Measurements from ENCODE around the gene GRPEL2. TPM values are rescaled to one million over a fixed set of nuclear protein-coding genes. Genes with fewer than 3 reads are reported as not detected.

Gene GRPEL2
- total RNA-seq, 3 donors from 2014 or later: 9.9 to 15.2 (median 11.1) TPM

DNA sequence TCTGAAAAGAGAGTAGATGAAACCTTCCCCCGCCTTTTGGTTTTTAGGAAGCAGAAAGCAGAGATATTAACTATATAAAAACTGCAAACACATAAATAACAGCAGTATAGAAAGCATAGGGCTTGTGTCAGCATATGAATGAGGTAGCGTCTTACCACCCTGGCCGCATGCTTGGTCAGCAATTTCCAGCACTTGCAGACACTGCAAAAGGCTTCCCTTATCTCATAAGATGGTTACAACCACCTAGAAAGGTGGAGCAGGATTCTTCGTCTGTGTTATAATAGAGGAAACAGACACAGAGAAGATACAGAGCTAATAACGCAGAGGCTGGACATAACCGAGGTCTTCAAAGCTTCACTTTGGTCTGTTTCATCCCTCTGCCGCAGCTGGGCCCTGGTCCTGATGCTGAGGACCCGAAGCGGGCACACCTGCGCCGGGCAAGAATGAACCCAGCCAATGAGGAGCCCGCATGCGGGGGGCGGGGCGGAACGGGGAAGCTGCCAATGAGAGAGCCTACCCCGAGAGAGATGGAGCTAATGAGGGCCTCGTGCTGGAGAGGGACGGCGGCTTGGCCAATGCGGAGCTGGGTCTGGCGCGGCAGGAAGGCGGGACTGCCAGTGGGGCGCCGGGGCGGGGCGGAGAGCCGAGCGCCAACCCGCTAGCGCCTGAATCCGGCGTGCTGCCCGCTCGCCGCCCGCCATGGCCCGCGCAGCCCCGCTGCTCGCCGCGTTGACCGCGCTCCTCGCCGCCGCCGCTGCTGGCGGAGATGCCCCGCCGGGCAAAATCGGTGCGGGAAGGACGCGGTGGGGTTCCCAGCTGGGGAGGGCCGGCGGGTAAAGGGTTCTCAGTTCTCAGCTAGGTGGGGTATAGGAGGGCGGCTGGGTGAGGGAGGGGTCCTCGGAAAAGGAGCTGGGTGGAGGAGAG is 12.3 kb downstream of the GRPEL2 start, which contains the start of gene PCYOX1L:
Gene PCYOX1L (plus strand): TSS at position 677 of the 924 bp plus-strand sequence. CDS start 23 bp downstream, at position 700.
- Histone ChIP-seq H3K36me3 (ENCODE audit: low read depth) (no peaks in the 10 kb centered on the region), H3K4me3 (peak within 1 kb of the TSS; percentile 37), H3K9me3 (no peaks in the 10 kb centered on the region), H3K4me1 (ENCODE audit: low read depth) (peaks cover 11% of the 10 kb centered on the region)
- peak; percentile 95 to 98 (median 96) for DNase-seq
- ATAC-seq: peak; percentile 99
- intact Hi-C loops (cut with DNase I, micrococcal nuclease): no loop called here
- TF ChIP-seq, protein P1, sequence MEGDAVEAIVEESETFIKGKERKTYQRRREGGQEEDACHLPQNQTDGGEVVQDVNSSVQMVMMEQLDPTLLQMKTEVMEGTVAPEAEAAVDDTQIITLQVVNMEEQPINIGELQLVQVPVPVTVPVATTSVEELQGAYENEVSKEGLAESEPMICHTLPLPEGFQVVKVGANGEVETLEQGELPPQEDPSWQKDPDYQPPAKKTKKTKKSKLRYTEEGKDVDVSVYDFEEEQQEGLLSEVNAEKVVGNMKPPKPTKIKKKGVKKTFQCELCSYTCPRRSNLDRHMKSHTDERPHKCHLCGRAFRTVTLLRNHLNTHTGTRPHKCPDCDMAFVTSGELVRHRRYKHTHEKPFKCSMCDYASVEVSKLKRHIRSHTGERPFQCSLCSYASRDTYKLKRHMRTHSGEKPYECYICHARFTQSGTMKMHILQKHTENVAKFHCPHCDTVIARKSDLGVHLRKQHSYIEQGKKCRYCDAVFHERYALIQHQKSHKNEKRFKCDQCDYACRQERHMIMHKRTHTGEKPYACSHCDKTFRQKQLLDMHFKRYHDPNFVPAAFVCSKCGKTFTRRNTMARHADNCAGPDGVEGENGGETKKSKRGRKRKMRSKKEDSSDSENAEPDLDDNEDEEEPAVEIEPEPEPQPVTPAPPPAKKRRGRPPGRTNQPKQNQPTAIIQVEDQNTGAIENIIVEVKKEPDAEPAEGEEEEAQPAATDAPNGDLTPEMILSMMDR (IDR thresholded peaks at IDR 0.05): no peak

DNA sequence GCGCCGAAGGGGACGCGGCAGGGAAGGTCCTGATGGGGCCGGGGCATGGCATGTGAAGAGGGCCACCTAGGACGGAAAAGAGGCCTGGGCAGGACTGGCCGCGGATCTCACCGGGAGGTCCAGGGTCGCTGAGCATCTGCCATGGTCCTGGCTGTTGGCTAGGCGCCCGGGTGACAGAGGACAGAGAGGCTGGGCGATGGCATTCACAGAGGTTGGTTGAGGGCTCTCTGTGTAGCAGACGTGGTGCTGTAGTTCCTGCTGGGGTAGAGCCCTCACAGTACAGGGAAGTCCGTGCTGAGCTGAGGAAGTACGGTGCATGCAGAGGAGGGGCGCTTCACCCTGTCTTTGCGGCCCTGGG is 13.0 kb downstream of the GRPEL2 start:
- ATAC-seq (peak; percentile 67), DNase-seq (peak; percentile 33 to 71 (median 58))
- no peaks in the 10 kb centered on the region for H3K36me3 ChIP-seq (ENCODE audit: low read depth)
- peaks cover 11% of the 10 kb centered on the region for H3K4me1 ChIP-seq (ENCODE audit: low read depth)
- intact Hi-C loops (cut with DNase I, micrococcal nuclease): no loop called here
- TF ChIP-seq, protein P1 (IDR thresholded peaks at IDR 0.05): no peak
- peak overlapping the region; percentile 37 for H3K4me3 ChIP-seq
- H3K9me3 ChIP-seq: no peaks in the 10 kb centered on the region

DNA sequence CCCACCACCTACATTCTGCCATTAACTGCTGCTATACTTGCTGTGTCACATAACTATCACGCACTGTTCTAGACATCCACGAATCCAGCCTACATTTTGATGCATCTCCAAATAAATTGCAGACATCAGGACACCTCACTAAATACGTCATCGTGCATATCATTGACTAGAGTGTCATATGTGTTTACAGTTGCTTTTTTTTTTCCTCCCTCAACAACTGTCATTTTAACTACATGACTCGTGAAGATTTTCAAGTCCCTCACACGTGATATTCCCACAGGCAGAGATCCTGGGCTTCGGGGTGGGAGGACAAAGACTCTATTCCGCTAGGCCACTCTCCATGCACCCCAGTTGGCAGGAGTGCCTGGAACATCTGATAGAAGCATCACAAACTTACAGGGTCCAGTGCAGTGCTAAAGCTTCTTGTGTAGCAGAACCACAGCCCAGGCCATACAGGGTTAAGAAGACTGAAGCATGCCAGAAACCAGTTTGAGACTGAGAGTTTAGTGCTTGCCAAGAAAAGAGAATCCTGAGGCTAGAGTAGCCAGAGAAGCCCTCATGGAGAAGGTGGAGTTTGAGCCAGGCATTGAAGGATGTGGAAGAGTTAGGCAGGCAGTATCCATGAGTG is 13.7 kb downstream of the GRPEL2 start:
- Histone ChIP-seq H3K4me3 (no peak overlapping the region), H3K36me3 (ENCODE audit: low read depth) (no peaks in the 10 kb centered on the region), H3K4me1 (ENCODE audit: low read depth) (peaks cover 11% of the 10 kb centered on the region), H3K9me3 (no peaks in the 10 kb centered on the region)
- TF ChIP-seq, protein P1 (IDR thresholded peaks at IDR 0.05): no peak
- DNase-seq: no peak
- no peak for ATAC-seq
- intact Hi-C loops (cut with DNase I, micrococcal nuclease): no loop called here

DNA sequence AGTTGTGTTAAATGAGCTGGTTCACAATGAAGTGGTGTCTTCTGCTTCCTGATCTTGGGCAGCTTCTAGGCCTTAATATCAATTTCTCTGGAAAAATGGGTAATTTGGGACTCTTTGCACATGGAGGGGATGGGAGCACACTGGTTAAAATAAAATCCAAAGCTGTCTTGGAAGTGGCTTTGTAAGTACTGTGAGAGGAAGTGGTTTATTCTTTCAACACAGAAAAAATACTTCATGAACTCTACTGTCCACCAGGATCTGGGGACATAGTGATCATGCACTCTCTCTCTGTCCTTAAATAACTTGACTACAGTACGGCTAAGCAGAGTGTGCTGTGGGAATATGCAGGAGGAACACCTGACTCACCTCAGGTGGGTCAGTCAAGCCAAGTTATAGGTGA is 15.0 kb downstream of the GRPEL2 start:
- no peaks in the 10 kb centered on the region for H3K9me3 ChIP-seq
- ATAC-seq (no peak), DNase-seq (no peak)
- intact Hi-C loops (cut with DNase I, micrococcal nuclease): loop anchor here in 1 of 2 donors (10.0 kb wide), 2 partner anchors 75 to 205 kb away; no protein-coding TSS in a partner anchor
- H3K4me1 ChIP-seq (ENCODE audit: low read depth): peaks cover 11% of the 10 kb centered on the region
- H3K36me3 ChIP-seq (ENCODE audit: low read depth): no peaks in the 10 kb centered on the region
- H3K4me3 ChIP-seq: no peak overlapping the region
- TF ChIP-seq, protein P1 (IDR thresholded peaks at IDR 0.05): no peak

DNA sequence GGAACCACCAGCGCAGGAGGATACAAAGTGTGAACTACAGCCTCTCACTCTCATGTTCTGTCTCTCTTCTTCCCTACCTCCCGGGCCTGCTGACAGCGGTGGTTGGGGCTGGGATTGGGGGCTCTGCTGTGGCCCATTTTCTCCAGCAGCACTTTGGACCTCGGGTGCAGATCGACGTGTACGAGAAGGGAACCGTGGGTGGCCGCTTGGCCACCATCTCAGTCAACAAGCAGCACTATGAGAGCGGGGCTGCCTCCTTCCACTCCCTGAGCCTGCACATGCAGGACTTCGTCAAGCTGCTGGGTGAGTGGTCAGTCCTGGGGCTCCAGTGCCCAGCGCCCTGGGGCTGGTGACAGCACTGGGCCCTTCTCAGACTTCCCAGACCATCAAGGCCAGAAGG is 17.2 kb downstream of the GRPEL2 start:
- ATAC-seq: no peak
- intact Hi-C loops (cut with DNase I, micrococcal nuclease): loop anchor here in 1 of 2 donors (10.0 kb wide), 2 partner anchors 72 to 202 kb away; no protein-coding TSS in a partner anchor
- Histone ChIP-seq H3K4me1 (ENCODE audit: low read depth) (peaks cover 11% of the 10 kb centered on the region), H3K9me3 (no peaks in the 10 kb centered on the region), H3K4me3 (no peak overlapping the region), H3K36me3 (ENCODE audit: low read depth) (no peaks in the 10 kb centered on the region)
- TF ChIP-seq, protein P1 (IDR thresholded peaks at IDR 0.05): no peak
- DNase-seq: no peak
